Transverse colon (tissue), 4 donors: ENCODE results near the gene SFXN4. TPM values are rescaled to one million over a fixed set of nuclear protein-coding genes. Genes with fewer than 3 reads are reported as not detected.
"Not testable (repeated sequence)": the region's sequence is repeated elsewhere in the genome, so short reads cannot be mapped to it uniquely, and the experiment has no call there.

Experiments used
- DNase-seq: peaks from one replicate; pipeline ENCODE4 v3.0.0-alpha.2; 2019
- H3K27ac ChIP-seq, 4 donors: fragments of 200-600 bp; sonication (generic); 2 replicates each; pipeline ENCODE4 v1.5.1; 2016 to 2018; ENCODE audit warnings: inconsistent platforms in 4 of 4
- H3K27me3 ChIP-seq: fragments of 200-600 bp; sonication (generic); 2 replicates; pipeline ENCODE4 v1.5.1; 2017; ENCODE audit warnings: inconsistent platforms
- H3K36me3 ChIP-seq, 4 donors: fragments of 200-600 bp; sonication (generic); 2 replicates each; pipeline ENCODE4 v1.5.1; 2017 to 2019; ENCODE audit warnings: inconsistent platforms in 4 of 4
- H3K4me1 ChIP-seq, 4 donors: fragments of 200-600 bp; sonication (generic); 2 replicates each; pipeline ENCODE4 v1.5.1; 2017 to 2020; ENCODE audit warnings: inconsistent platforms in 4 of 4
- H3K4me3 ChIP-seq, 4 donors: fragments of 200-600 bp; sonication (generic); 1 replicate in 1 of 4; 2 replicates in 3 of 4; pipeline versions ENCODE4 v1.5.1 to v1.6.1; 2017 to 2019; ENCODE audit warnings: inconsistent platforms in 4 of 4
- H3K9me3 ChIP-seq, 2 donors: fragments of 200-600 bp; sonication (generic); 2 replicates each; pipeline ENCODE4 v1.5.1; 2017 to 2019; ENCODE audit warnings: inconsistent platforms in 2 of 2
- CTCF ChIP-seq, 5 experiments: fragments of 200-600 bp in 3 of 5; fragments of 450-650 bp in 2 of 5; sonication (generic) in 3 of 5; IDR thresholded peaks; 1 replicate in 2 of 5; 2 replicates in 3 of 5; pipeline ENCODE4 v1.5.1; 2016 to 2017; ENCODE audit warnings: antibody characterized with exemption in 5 of 5, inconsistent platforms in 3 of 5, mild to moderate bottlenecking in 2 of 5, moderate library complexity in 1 of 5
- EP300 ChIP-seq: sonication (generic); formaldehyde crosslinking; IDR thresholded peaks from one replicate; pipeline ENCODE4 v1.6.1; 2017; ENCODE audit warnings: antibody characterized with exemption, low read depth
- POLR2A ChIP-seq: fragments of 450-650 bp; IDR thresholded peaks from one replicate; pipeline ENCODE4 v1.6.1; 2016; ENCODE audit warnings: antibody characterized with exemption, mild to moderate bottlenecking, moderate library complexity
- POLR2AphosphoS5 ChIP-seq, 3 donors: sonication (generic); formaldehyde crosslinking; IDR thresholded peaks; one replicate each; pipeline ENCODE4 v1.6.1; 2016; ENCODE audit warnings: antibody characterized with exemption in 3 of 3
- WGBS, 2 donors: methylation state at CpG; one replicate each; pipeline ENCODE4 v1.1.5; 2018; ENCODE audit warnings: low coverage in 1 of 2; 5-methylcytosine and 5-hydroxymethylcytosine counted together
- in situ Hi-C, 4 donors: fragments of 200-750 bp; cut with MboI; loops; one replicate each; pipeline versions ENCODE4 v1.15.0 to v1.15.1; 2017; ENCODE audit warnings: low sequenced_read_pairs in 3 of 4, low pct_ligation_motif_present in 1 of 4, low pct_unique_long_range_greater_than_20kb in 1 of 4
- intact Hi-C: fragments of 100-400 bp; cut with DNase I; formaldehyde crosslinking; loops from one replicate; pipeline ENCODE4 v1.15.1; 2023; ENCODE audit warnings: low total_unique reads
- total RNA-seq, 4 donors: library from RNA; depleted of rRNA; stranded (reverse); fragments of >200 nt; gene quantifications; one replicate each; pipeline ENCODE4 v1.1.0, GENCODE V29; 2016

The SFXN4 gene
- total RNA-seq, 4 donors from 2014 or later, result 15.0 to 61.3 (median 27.7) TPM

GRCh38 chr10:119112056-119112455, 53.5 kb downstream of the SFXN4 start:
- H3K4me3 ChIP-seq, result no peak overlapping the region
- TF ChIP-seq POLR2A (no peak), POLR2AphosphoS5 (IDR thresholded peaks at IDR 0.05) (no peak), CTCF (IDR thresholded peaks at IDR 0.05) (no peak), EP300 (no peak)
- peaks cover 0 to 15% (median 7%) of the 10 kb centered on the region in 4 donors for H3K4me1 ChIP-seq
- no peak overlapping the region for H3K27ac ChIP-seq
- in situ Hi-C loops, result no loop called here
- WGBS, 2 donors, result 92 to 100% methylated on average over 3 to 4 of the region's 4 CpGs
- H3K27me3 ChIP-seq, result no peaks in the 10 kb centered on the region
- no peak for DNase-seq
- intact Hi-C loops, result no loop called here
- H3K9me3 ChIP-seq, result no peaks in the 10 kb centered on the region
- peaks cover 0 to 47% (median 21%) of the 10 kb centered on the region in 4 donors for H3K36me3 ChIP-seq

- H3K27ac ChIP-seq, H3K4me3 ChIP-seq, H3K9me3 ChIP-seq, in situ Hi-C loops, DNase-seq, intact Hi-C loops, H3K27me3 ChIP-seq: not testable (repeated sequence)
- 87 to 100% methylated on average over 1 to 2 of the region's 2 CpGs for WGBS, 2 donors
- Histone ChIP-seq H3K4me1 (peaks cover 9 to 18% (median 12%) of the 10 kb centered on the region in 4 donors), H3K36me3 (peaks cover 0 to 42% (median 19%) of the 10 kb centered on the region in 4 donors)
Measured at GRCh38 chr10:119107771-119108170, 57.7 kb downstream of the SFXN4 start.

- H3K27ac ChIP-seq, H3K9me3 ChIP-seq, in situ Hi-C loops, DNase-seq, H3K4me3 ChIP-seq, intact Hi-C loops, H3K27me3 ChIP-seq: not testable (repeated sequence)
- peaks cover 0 to 40% (median 16%) of the 10 kb centered on the region in 4 donors for H3K36me3 ChIP-seq
- WGBS, 2 donors, result 90 to 95% methylated on average over 4 to 6 of the region's 6 CpGs
- H3K4me1 ChIP-seq, result peaks cover 9 to 18% (median 12%) of the 10 kb centered on the region in 4 donors
Measured at GRCh38 chr10:119107106-119107505, 58.4 kb downstream of the SFXN4 start.

- H3K36me3 ChIP-seq, result peaks cover 0 to 29% (median 13%) of the 10 kb centered on the region in 4 donors
- H3K4me3 ChIP-seq, H3K9me3 ChIP-seq, H3K27ac ChIP-seq, H3K27me3 ChIP-seq, DNase-seq, intact Hi-C loops, in situ Hi-C loops: not testable (repeated sequence)
- peaks cover 10 to 23% (median 16%) of the 10 kb centered on the region in 4 donors for H3K4me1 ChIP-seq
- WGBS, 2 donors, result 94 to 98% methylated on average over 6 to 7 of the region's 7 CpGs
Measured at GRCh38 chr10:119105899-119106298, 59.6 kb downstream of the SFXN4 start.

- no peaks in the 10 kb centered on the region for H3K27me3 ChIP-seq
- H3K27ac ChIP-seq, result peak overlapping the region in 2 of 4 donors; percentile 92 to 95
- H3K36me3 ChIP-seq, result peaks cover 0 to 22% (median 11%) of the 10 kb centered on the region in 4 donors
- no peaks in the 10 kb centered on the region for H3K9me3 ChIP-seq
- 88 to 93% methylated on average over 11 to 12 of the region's 12 CpGs for WGBS, 2 donors
- in situ Hi-C loops (no loop called here), intact Hi-C loops (no loop called here)
- no peak for TF ChIP-seq POLR2AphosphoS5 (IDR thresholded peaks at IDR 0.05)
- no peak for TF ChIP-seq CTCF (IDR thresholded peaks at IDR 0.05)
- no peak for TF ChIP-seq EP300
- no peak for TF ChIP-seq POLR2A
- peak overlapping the region in 2 of 4 donors; percentile 96 for H3K4me3 ChIP-seq
- peaks cover 10 to 30% (median 18%) of the 10 kb centered on the region in 4 donors for H3K4me1 ChIP-seq
- DNase-seq, result no peak
Measured at GRCh38 chr10:119105155-119105554, 60.4 kb downstream of the SFXN4 start.

GRCh38 chr10:119104654-119105015, 60.9 kb downstream of the SFXN4 start:
- in situ Hi-C loops, result no loop called here
- DNase-seq, result peak; percentile 24
- no peak for TF ChIP-seq POLR2A
- no peak for TF ChIP-seq EP300
- no peak for TF ChIP-seq CTCF (IDR thresholded peaks at IDR 0.05)
- no peak for TF ChIP-seq POLR2AphosphoS5 (IDR thresholded peaks at IDR 0.05)
- Histone ChIP-seq H3K36me3 (peaks cover 0 to 19% (median 8%) of the 10 kb centered on the region in 4 donors), H3K4me1 (peaks cover 10 to 31% (median 19%) of the 10 kb centered on the region in 4 donors), H3K4me3 (peak overlapping the region; percentile 62 to 100 (median 96)), H3K27ac (peak overlapping the region; percentile 92 to 95 (median 94)), H3K27me3 (no peaks in the 10 kb centered on the region), H3K9me3 (no peaks in the 10 kb centered on the region)
- WGBS, 2 donors, result 3% methylated on average over 6 of the region's 22 CpGs; no CpG with 5 or more reads in 1 of the 2 donors
- intact Hi-C loops, result no loop called here
